Stimulated activated naive CD8-positive, alpha-beta T cell treated with anti-CD3 and anti-CD28 coated beads, Interleukin-15, Interleukin-2, amounts not matched to agents 100 ng/mL and 50 ng/mL, for 24 hours (primary cell): ENCODE results near the gene FBXO3.

Source experiments
- H3K27ac Mint-ChIP-seq: one replicate; pipeline ENCODE4 v1.8.0; 2021; ENCODE audit warnings: mild to moderate bottlenecking, mixed read lengths
- H3K27me3 Mint-ChIP-seq: one replicate; pipeline ENCODE4 v1.8.0; 2021; ENCODE audit warnings: mixed read lengths
- H3K36me3 Mint-ChIP-seq: one replicate; pipeline ENCODE4 v1.8.0; 2021; ENCODE audit warnings: low read depth, mixed read lengths
- H3K4me1 Mint-ChIP-seq: one replicate; pipeline ENCODE4 v1.8.0; 2021; ENCODE audit warnings: low read depth, mixed read lengths
- H3K4me3 Mint-ChIP-seq: one replicate; pipeline ENCODE4 v1.8.0; 2021; ENCODE audit warnings: mild to moderate bottlenecking, mixed read lengths
- H3K9me3 Mint-ChIP-seq: one replicate; pipeline ENCODE4 v1.8.0; 2021; ENCODE audit warnings: mixed read lengths

Gene FBXO3

GRCh38 chr11:33694346-33695050, 79.8 kb downstream of the FBXO3 start:
- H3K27ac Mint-ChIP-seq, result no peak overlapping the region
- H3K9me3 Mint-ChIP-seq, result no peaks in the 10 kb centered on the region
- peaks cover 22% of the 10 kb centered on the region for H3K27me3 Mint-ChIP-seq
- H3K36me3 Mint-ChIP-seq, result no peaks in the 10 kb centered on the region
- no peak overlapping the region for H3K4me3 Mint-ChIP-seq
- peaks cover 6% of the 10 kb centered on the region for H3K4me1 Mint-ChIP-seq

- Mint-ChIP-seq H3K27me3 (peaks cover 16% of the 10 kb centered on the region), H3K4me3 (no peak overlapping the region), H3K27ac (no peak overlapping the region), H3K9me3 (no peaks in the 10 kb centered on the region), H3K4me1 (peaks cover 6% of the 10 kb centered on the region), H3K36me3 (no peaks in the 10 kb centered on the region)
Observed at GRCh38 chr11:33692541-33692940, 81.8 kb downstream of the FBXO3 start.

GRCh38 chr11:33692013-33692504, 82.3 kb downstream of the FBXO3 start:
- H3K9me3 Mint-ChIP-seq, result no peaks in the 10 kb centered on the region
- H3K27ac Mint-ChIP-seq, result no peak overlapping the region
- no peak overlapping the region for H3K4me3 Mint-ChIP-seq
- H3K27me3 Mint-ChIP-seq, result peaks cover 12% of the 10 kb centered on the region
- H3K36me3 Mint-ChIP-seq, result no peaks in the 10 kb centered on the region
- peaks cover 6% of the 10 kb centered on the region for H3K4me1 Mint-ChIP-seq

- no peaks in the 10 kb centered on the region for H3K9me3 Mint-ChIP-seq
- no peaks in the 10 kb centered on the region for H3K36me3 Mint-ChIP-seq
- no peak overlapping the region for H3K27ac Mint-ChIP-seq
- peaks cover 6% of the 10 kb centered on the region for H3K27me3 Mint-ChIP-seq
- H3K4me1 Mint-ChIP-seq, result peaks cover 6% of the 10 kb centered on the region
- H3K4me3 Mint-ChIP-seq, result no peak overlapping the region
Observed at GRCh38 chr11:33691066-33691864, 83.1 kb downstream of the FBXO3 start.
